Measurements from ENCODE around the gene CYP2J2. TPM values are rescaled to one million over a fixed set of nuclear protein-coding genes. Genes with fewer than 3 reads are reported as not detected.
A peak's percentile ranks its signal among the peaks of the same experiment; 100 is the strongest.

CYP2J2 gene
- 0.18 and 0.27 TPM in 2 replicates for total RNA-seq
- 0.06 TPM in 2 replicates for polyA plus RNA-seq
- 0.12 and 0.16 TPM in 2 replicates for polyA plus RNA-seq (2011; cell fraction: cytosol; rRNA removed)
- 0.20 and 0.54 TPM in 2 replicates for polyA plus RNA-seq (2011; cell fraction: nucleus; rRNA removed)
- polyA plus RNA-seq (2012) = not detected in 2 replicates
- polyA minus RNA-seq = not detected in 2 replicates
- not detected for polyA minus RNA-seq (2011; cell fraction: cytosol; rRNA and poly(A)+ RNA removed)
- polyA minus RNA-seq (2011; cell fraction: nucleus; rRNA and poly(A)+ RNA removed) = not detected in 2 replicates
- percentile 16 among the genes with signal in this experiment for Bru-seq, nascent RNA
- percentile 12 among the genes with signal in this experiment for BruChase-seq, experiment 1, labeled RNA remaining after a 6-hour chase
- BruChase-seq, experiment 2, labeled RNA remaining after a 2-hour chase = percentile 20 among the genes with signal in this experiment
- long read RNA-seq, partial matches to known transcripts = 0 of 1 reads
- long read RNA-seq, other reads (novel, unspliced or antisense) = 0 of 1 reads

GRCh38 chr1:59926381-59927123 lies at the start of gene CYP2J2:
CYP2J2 (minus strand) TSS chr1:59926773; CDS start chr1:59926746, 27 bp downstream.
- Histone ChIP-seq H3K9me3 (replicated peaks; ENCODE audit: control insufficient read depth, insufficient read depth, low read length) (no peaks in the 10 kb centered on the region), H3K27me3 (ENCODE audit: control insufficient read depth in 2 of 2, insufficient read depth in 2 of 2, low read length in 2 of 2) (peaks cover 20 to 46% of the 10 kb centered on the region in 2 experiments), H3K4me2 (ENCODE audit: insufficient read depth, low read length) (peak within 1 kb of the TSS; percentile 81), H4K20me1 (replicated peaks; ENCODE audit: control insufficient read depth, extremely low read depth, insufficient read depth, low read length) (no peaks in the 10 kb centered on the region), H3K27ac (ENCODE audit: insufficient read depth, low read depth, low read length) (no peak within 1 kb of the TSS), H2AFZ (ENCODE audit: low read depth, low read length) (peak within 1 kb of the TSS; percentile 98), H3K36me3 (ENCODE audit: control insufficient read depth in 2 of 2, extremely low read depth in 1 of 2, insufficient read depth in 2 of 2, low read length in 2 of 2) (no peaks in the 10 kb centered on the region), H3K9me1 (replicated peaks; ENCODE audit: control insufficient read depth, extremely low read depth, insufficient read depth, low read length) (no peaks in the 10 kb centered on the region), H3K4me3 (replicated peaks in 1 of 3; ENCODE audit: insufficient read depth in 1 of 3, low read depth in 1 of 3, low read length in 3 of 3) (peak within 1 kb of the TSS; percentile 39 to 56 (median 41)), H3K79me2 (ENCODE audit: control insufficient read depth, insufficient read depth, low read length) (no peaks in the 10 kb centered on the region), H3K9ac (replicated peaks; ENCODE audit: extremely low read depth, insufficient read depth, low read length) (no peak within 1 kb of the TSS), H3K4me1 (ENCODE audit: control insufficient read depth, extremely low read depth, insufficient read depth, low read length) (no peaks in the 10 kb centered on the region)
- DNase-seq (ENCODE audit: low read depth, low spot score) = peak; percentile 36
- ChIA-PET POLR2A (no interaction called here), CTCF (interaction anchor here (2.3 to 2.7 kb wide), 2 partner anchors 21 to 45 kb away, joined by 6 to 14 read pairs; no protein-coding TSS in a partner anchor)
- intact Hi-C loops (cut with micrococcal nuclease) (no loop called here), dilution Hi-C loops (cut with MboI; ENCODE audit: extremely low pct_ligation_motif_present, low sequenced_read_pairs) (no loop called here)
- TF ChIP-seq MAX (IDR thresholded peaks at IDR 0.05; ENCODE audit: insufficient read depth, insufficient read length) (no peak), POLR2A (IDR thresholded peaks at IDR 0.05; ENCODE audit: low read depth, low read length) (no peak), JUN (IDR thresholded peaks at IDR 0.05; ENCODE audit: borderline replicate concordance, insufficient read depth, insufficient read length, low read depth) (no peak), FOS (IDR thresholded peaks at IDR 0.05; ENCODE audit: borderline replicate concordance, insufficient read depth, low read length) (no peak), POLR2AphosphoS5 (IDR thresholded peaks at IDR 0.05; ENCODE audit: insufficient read depth, low read depth, low read length) (no peak), CTCF (IDR thresholded peaks at IDR 0.05; ENCODE audit: extremely low read depth in 1 of 2, insufficient read depth in 1 of 2, low read depth in 1 of 2, low read length in 2 of 2) (no peak)
- BruUV-seq (replicated peaks) = no TSS peak
- FAIRE-seq = peak; percentile 58

Measured in endothelial cell of umbilical vein (primary cell).